Measurements from ENCODE around the gene WBP2NL.
"Not testable (repeated sequence)": the region's sequence is repeated elsewhere in the genome, so short reads cannot be mapped to it uniquely, and the experiment has no call there.

WBP2NL gene, protein sequence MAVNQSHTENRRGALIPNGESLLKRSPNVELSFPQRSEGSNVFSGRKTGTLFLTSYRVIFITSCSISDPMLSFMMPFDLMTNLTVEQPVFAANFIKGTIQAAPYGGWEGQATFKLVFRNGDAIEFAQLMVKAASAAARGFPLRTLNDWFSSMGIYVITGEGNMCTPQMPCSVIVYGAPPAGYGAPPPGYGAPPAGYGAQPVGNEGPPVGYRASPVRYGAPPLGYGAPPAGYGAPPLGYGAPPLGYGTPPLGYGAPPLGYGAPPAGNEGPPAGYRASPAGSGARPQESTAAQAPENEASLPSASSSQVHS

DNA sequence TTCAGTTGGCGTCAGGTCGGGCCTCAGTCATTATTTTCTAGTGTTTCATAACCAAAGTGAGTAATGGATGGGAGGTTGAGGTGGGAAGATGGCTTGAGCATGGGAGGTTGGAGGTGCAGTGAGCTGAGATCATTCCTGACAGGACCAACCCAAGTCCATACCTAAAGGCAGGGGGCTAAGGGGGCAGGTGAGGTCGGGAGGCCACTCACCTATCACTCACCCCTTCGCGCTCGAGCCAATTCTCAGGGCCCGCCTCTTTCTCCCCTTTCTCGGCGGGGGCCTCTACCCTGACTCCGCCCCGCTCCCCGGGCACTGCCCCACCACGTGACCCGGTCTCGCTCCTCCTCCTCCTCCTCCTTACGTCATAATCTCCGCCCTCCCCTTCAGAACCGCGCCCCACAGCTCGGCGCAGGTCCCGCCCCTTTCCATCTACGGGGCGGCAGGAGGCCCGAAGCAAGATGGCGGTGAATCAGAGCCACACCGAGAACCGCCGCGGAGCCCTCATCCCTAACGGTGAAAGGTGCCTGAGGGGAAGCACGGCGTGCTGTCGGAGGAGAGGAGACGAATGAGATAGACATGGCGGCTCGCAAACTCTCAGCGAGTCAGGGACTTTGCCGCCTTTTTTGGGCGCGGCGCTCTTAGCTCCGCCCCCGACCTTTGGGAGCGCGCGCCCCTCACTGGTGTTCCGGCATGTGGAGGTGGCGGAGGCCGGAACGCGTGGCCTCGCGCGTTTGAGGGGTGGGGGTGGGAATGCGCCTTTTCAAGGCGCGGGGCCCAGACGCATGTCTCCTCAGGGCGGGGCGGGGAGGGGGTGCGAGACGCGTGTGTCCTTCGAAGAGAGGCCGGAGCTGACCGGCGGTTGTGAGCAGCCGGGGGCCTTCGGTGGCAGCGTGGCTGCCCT, at the start of gene WBP2NL:
TSS of gene WBP2NL (plus strand) at position 428 of the 901 bp plus-strand sequence. CDS start at position 459, 31 bp downstream.
- no peak for FAIRE-seq

GRCh38 chr22:41948928-41949296, 49.7 kb upstream of the WBP2NL start:
- not testable (repeated sequence) for FAIRE-seq; DNase-seq (ENCODE audit: insufficient read length, low spot score)

More for the DNA sequence above, at the start of gene WBP2NL:
- peak; percentile 75 for DNase-seq (ENCODE audit: insufficient read length, low spot score)
- no peak for TF ChIP-seq CTCF (IDR thresholded peaks at IDR 0.05; ENCODE audit: insufficient read depth, missing control alignments)

- TF ChIP-seq CTCF (IDR thresholded peaks at IDR 0.05; ENCODE audit: insufficient read depth, missing control alignments): no peak
- FAIRE-seq (no peak), DNase-seq (ENCODE audit: insufficient read length, low spot score) (no peak)
Measured at GRCh38 chr22:41949297-41949965, 49.2 kb upstream of the WBP2NL start.

DNA sequence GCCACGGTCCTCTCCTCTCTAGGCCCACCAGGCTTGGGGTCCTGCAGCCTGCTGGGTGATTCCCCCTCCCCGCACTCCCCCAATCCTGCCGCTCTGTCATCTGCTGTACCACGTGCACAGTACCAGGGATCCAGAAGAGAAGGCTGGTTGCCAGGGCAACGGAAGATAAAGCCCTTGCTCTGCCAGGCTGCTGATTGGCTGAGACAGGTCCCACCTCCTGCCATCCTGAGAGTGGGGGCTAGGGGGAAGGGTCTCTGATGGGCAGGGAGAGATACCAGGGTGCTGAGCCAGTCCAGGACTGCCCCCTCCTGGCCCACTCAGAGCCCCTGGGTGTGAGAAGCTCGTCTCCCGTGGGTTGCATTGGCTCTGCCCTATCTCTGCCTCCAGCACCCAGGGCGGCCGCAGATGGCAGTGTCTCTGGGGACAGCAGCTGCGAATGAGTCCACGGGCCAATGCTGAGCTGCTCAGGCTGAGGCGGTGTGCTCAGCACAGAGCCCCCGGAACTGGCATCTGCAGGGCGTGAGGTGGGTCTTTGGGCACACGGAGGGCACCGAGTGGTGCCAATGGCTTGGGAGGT, 46.6 kb upstream of the WBP2NL start, which contains the start of gene SMIM45:
TSS of gene SMIM45 (plus strand) at position 253 of the 577 bp plus-strand sequence.
- FAIRE-seq (no peak), DNase-seq (ENCODE audit: insufficient read length, low spot score) (no peak)
- no peak for TF ChIP-seq CTCF (IDR thresholded peaks at IDR 0.05; ENCODE audit: insufficient read depth, missing control alignments)

DNA sequence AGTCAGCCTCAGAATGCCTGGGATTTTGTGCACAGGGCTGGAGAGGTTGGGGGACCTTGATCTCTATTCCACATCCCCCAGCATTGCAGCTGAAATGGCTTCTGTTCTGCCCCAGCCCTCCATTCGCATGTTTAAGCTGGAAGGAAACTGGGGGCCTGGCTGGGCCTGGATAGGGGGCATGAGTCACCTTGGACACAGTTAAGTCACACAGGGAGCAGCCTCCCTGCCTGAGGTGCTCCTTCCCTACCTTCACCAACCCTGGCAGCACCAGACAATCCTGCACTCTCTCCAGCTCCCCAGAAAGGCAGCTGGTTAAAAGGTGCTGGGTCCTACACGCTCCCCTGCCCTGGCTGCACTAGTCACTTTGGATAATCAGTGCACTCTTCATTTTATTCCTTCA, 45.9 kb upstream of the WBP2NL start:
- no peak for TF ChIP-seq CTCF (IDR thresholded peaks at IDR 0.05; ENCODE audit: insufficient read depth, missing control alignments)
- FAIRE-seq: no peak
- no peak for DNase-seq (ENCODE audit: insufficient read length, low spot score)

DNA sequence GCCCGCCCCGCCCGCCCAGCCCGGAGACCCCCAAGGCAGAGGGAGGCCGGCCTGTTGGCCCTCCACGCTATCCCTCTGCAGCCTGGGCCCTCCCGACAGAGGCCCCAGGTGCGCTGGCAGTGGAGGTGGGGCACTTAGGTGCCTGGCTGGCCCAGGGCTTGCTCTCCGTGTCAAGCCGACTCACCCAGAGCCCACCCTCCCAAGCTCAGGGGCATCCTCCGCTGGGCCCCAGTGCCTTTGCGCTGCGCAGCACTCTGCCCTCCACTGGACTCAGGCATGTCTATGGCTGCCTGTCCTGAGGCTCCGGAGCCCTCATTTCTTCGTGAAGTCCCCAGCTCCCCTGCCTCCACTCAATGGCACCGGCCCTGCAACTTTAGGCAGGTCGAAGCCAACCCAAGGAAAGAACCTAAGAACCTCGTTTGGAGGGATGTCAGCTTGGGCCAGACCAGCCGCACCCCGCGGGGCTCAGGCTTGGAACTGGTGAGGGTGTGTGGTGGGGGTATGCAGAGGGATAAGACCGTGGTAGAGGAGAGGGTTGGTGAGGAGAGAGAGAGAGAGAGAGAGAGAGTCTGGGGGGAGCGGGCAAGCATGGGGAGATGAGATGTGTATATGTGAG, 40.5 kb upstream of the WBP2NL start:
- FAIRE-seq (no peak), DNase-seq (ENCODE audit: insufficient read length, low spot score) (no peak)
- no peak for TF ChIP-seq CTCF (IDR thresholded peaks at IDR 0.05; ENCODE audit: insufficient read depth, missing control alignments)

Data from D721Med (cell line).